HG03025 (cell line): Measurements from ENCODE around the gene EVA1A.

Source experiments
- ATAC-seq: cut with Tn5 transposase; IDR thresholded peaks from one replicate; pipeline ENCODE4 v1.9.1; 2021; ENCODE audit warnings: mild to moderate bottlenecking, moderate library complexity; ENCODE audit not compliant: unreplicated experiment, low FRiP score

EVA1A gene

DNA sequence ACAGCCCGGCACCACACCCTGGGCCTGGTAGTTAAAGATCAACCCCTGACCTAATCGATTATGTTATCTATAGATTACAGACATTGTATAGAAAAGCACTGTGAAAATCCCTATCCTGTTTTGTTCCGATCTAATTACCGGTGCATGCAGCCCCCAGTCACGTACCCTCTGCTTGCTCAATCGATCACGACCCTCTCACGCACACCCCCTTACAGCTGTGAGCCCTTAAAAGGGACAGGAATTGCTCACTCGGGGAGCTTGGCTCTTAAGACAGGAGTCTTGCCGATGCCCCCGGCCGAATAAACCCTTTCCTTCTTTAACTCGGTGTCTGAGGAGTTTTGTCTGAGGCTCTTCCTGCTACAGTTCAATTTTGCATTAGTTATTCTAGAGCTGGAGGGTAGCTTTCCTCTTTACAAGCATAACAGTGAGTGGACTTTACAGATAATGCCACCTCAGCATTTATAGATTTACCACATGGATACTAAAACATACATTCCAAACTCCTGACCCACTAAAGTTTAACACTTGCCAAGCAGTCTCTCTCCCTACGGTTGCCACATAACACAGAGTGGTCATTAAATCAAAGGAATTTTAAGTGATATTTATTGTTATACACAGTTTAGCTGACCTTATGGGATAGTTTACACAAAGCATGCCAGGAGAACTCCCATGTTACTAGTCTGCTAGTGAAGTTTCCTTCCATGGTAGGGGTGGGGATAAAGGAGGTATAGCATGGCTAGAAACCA lies 101.0 kb downstream of the EVA1A start:
- no peak for ATAC-seq

DNA sequence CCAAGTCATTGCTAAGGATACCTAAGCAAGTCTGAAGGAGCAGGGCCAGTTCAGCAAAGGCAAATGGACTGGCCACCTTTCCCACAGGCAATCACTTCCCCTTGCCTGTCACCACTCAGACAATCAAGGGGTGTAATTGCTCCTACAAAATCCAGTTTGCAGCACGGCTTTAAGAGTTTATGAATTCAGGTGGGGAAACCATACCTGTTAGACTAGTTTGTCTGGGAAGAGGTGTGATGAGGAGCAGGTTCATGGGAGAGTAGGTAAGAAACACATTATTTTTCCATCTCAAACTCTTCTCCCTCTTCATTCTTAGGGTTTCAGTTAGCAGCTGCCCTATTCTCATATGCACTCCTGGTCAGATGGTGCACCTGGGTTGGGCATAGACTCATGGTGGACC lies 102.5 kb downstream of the EVA1A start:
- no peak for ATAC-seq

DNA sequence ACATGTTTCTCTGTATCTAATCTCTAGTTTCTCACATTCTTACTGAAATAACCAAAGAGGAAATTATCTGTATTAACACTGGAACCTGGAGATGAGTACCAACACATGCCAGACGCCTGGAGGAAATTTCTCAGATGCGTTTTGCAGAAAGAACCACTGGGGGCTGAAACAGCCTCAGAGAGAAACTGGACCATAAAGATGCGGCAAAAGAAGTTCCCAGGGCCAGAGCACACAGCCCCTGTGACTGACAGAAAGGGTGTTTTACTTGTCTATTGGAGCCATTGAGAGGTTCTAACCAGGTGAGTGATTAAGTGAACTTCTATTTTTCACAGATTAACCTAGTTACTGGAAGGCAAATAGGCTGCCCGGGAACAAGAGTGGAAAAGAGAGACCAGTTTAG lies 103.9 kb downstream of the EVA1A start:
- ATAC-seq = no peak

DNA sequence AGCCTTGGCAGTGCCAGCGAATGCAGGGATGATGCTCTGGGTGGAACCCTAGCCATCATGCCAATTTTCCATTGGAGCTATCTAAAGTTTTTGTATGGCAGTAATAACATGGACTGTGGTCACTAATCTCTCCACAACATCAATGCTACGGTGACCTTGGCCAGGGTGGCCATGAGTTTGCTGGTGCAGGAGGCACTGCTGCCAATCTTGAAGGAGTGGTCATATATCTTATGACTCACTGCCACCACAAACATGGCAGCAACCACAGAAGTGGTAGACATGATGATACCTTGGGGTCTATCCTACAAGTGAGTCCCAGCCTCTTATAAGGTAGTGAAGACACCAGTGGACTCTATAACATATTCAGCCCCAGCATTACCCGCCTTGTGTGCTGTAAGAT lies 104.6 kb downstream of the EVA1A start:
- no peak for ATAC-seq

DNA sequence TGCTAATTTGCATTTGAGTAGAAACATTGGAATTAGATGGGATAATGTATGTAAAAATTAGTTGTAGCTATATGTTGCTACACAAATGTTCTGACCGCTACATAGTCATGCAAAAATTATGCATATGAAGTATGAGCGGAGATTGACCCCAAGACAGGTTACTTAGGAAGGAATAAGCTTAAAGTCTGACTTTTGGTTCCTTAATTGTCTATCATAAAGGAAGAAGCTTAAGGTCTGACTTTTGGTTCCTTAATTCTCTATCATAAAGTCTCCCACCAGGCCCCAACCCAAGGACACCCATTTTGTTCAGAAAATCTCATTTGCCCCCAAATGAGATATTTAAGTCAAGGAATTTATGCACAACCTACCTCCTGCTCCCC lies 106.5 kb downstream of the EVA1A start:
- ATAC-seq = no peak

DNA sequence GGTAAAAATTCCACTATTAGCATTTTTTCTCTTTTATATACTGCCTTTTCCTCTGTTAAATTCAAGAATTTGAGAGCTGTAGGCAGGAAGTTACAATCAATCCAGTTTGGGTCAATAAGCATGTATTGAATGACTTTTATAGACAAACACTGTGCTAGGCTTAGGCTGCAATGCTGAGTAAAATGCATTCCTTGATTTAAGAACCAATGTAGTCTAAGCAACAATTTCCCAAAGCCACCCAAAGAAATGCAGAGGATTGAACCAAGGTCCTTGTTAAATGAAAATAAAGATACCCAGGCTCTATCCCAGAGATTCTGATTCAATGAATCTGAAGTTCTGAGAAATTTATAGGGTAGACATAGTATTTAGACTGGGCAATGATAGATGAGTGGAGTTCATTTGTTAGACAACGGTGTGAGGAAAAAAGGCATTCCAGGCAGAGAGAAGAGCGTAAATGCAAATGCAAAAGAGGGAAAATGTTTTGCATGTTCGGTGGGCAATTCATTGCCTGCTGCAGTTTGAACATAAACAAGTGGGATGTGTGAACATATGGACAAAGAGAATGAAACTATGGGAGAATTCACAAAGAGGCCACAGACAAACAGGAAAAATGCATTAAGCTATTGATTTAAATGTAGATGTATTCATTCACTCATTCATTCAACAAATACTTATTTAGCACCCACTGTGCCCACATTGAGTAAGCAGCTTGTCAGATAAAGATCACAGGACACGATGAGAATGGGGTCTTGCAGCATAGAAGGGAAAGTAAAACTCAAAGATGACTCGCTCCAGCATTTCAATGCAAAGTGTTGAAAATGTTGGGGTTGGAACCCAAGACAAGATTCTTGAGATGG lies 107.1 kb downstream of the EVA1A start:
- no peak for ATAC-seq

DNA sequence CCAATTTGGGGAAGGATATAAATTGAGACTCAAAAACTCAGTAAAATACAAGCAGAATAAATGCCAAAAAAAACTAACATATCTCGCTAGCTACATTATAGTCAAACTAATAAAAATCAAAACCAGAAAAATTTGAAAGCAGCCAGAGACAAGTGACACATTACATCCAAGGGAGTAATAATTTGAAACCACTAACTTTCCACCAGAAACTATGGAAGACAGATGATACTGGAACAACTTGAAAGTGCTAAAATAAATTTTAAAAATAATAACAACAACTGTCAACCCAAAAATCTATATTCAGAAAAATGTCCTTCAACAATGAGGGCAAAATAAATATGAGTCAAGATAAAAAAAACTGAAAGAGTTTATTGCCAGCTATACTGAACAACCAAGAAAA lies 110.7 kb downstream of the EVA1A start:
- no peak for ATAC-seq

DNA sequence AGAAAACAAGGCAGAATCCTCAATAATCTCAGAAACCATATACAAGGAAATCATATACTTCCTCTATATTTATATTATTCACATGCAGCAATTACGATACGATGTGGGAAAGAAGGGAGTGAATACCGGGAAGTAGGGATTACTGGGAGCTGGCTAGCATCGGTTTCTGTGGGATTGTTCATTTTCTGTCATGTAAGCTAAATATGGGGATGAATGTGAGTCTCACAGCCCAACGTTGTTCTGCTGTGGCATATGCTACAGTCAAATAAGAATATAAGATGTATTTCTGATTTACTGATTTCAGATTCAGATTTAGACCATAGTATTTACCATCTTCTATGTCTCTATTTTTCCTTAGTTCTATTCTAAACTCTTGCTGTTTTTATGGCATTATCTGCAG lies 113.6 kb downstream of the EVA1A start:
- ATAC-seq = no peak
